ENCODE data around the gene SLCO3A1. TPM values are rescaled to one million over a fixed set of nuclear protein-coding genes. Genes with fewer than 3 reads are reported as not detected.

SLCO3A1 gene
- total RNA-seq, 1 donor, result 5.4 TPM

- Histone ChIP-seq H3K9me3 (ENCODE audit: low read depth, low read length) (no peaks in the 10 kb centered on the region), H3K79me2 (ENCODE audit: insufficient read depth, low read length) (peaks cover 32% of the 10 kb centered on the region), H3K4me3 (ENCODE audit: insufficient read depth, low read length) (no peak overlapping the region), H3K27ac (ENCODE audit: low read depth, low read length) (no peak overlapping the region), H3K4me2 (ENCODE audit: insufficient read depth, low read length) (no peak overlapping the region), H2AFZ (ENCODE audit: low read length) (no peak overlapping the region), H3K27me3 (ENCODE audit: insufficient read depth, low read length) (no peaks in the 10 kb centered on the region), H3K4me1 (ENCODE audit: insufficient read depth, low read length) (peaks cover 24% of the 10 kb centered on the region), H3K36me3 (ENCODE audit: insufficient read depth, low read length) (no peaks in the 10 kb centered on the region), H4K20me1 (ENCODE audit: insufficient read depth, low read length) (no peaks in the 10 kb centered on the region)
- no peak for DNase-seq (ENCODE audit: insufficient read length, low spot score, missing footprints)
- no peak for TF ChIP-seq CTCF (IDR thresholded peaks at IDR 0.05; ENCODE audit: extremely low read depth, low read depth, low read length)
Measured at GRCh38 chr15:91862891-91863504, 9.5 kb downstream of the SLCO3A1 start.

- H3K4me3 ChIP-seq (ENCODE audit: insufficient read depth, low read length), result no peak overlapping the region
- no peaks in the 10 kb centered on the region for H3K9me3 ChIP-seq (ENCODE audit: low read depth, low read length)
- H3K4me2 ChIP-seq (ENCODE audit: insufficient read depth, low read length), result no peak overlapping the region
- no peak overlapping the region for H3K27ac ChIP-seq (ENCODE audit: low read depth, low read length)
- no peaks in the 10 kb centered on the region for H3K27me3 ChIP-seq (ENCODE audit: insufficient read depth, low read length)
- no peak for DNase-seq (ENCODE audit: insufficient read length, low spot score, missing footprints)
- H2AFZ ChIP-seq (ENCODE audit: low read length), result no peak overlapping the region
- H4K20me1 ChIP-seq (ENCODE audit: insufficient read depth, low read length), result no peaks in the 10 kb centered on the region
- peaks cover 29% of the 10 kb centered on the region for H3K4me1 ChIP-seq (ENCODE audit: insufficient read depth, low read length)
- peaks cover 32% of the 10 kb centered on the region for H3K79me2 ChIP-seq (ENCODE audit: insufficient read depth, low read length)
- no peaks in the 10 kb centered on the region for H3K36me3 ChIP-seq (ENCODE audit: insufficient read depth, low read length)
- TF ChIP-seq CTCF (IDR thresholded peaks at IDR 0.05; ENCODE audit: extremely low read depth, low read depth, low read length), result no peak
Measured at GRCh38 chr15:91863621-91864255, 10.2 kb downstream of the SLCO3A1 start.

DNA sequence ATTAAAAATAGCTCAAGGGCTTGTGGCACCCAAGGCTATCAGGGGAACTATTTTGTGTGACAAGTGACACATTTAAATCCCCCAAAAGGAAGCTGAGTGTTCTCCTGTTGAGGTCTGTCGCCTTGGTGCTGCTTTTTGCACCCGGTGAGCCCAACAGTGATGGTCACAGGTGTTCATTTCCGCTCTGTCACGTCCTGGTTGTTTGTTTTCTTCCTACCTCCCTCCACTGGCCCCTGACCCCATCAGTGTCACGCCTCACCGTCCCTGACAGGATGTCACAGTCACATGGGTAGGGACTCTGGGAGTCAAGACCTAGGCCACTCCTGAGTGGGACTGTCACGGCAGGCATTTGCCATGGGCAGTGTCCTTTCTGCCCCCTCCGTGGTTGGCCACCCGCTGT lies 11.2 kb downstream of the SLCO3A1 start:
- H3K36me3 ChIP-seq (ENCODE audit: insufficient read depth, low read length), result no peaks in the 10 kb centered on the region
- no peaks in the 10 kb centered on the region for H3K27me3 ChIP-seq (ENCODE audit: insufficient read depth, low read length)
- no peak overlapping the region for H3K27ac ChIP-seq (ENCODE audit: low read depth, low read length)
- no peak overlapping the region for H3K4me2 ChIP-seq (ENCODE audit: insufficient read depth, low read length)
- no peak for TF ChIP-seq CTCF (IDR thresholded peaks at IDR 0.05; ENCODE audit: extremely low read depth, low read depth, low read length)
- no peaks in the 10 kb centered on the region for H4K20me1 ChIP-seq (ENCODE audit: insufficient read depth, low read length)
- H3K79me2 ChIP-seq (ENCODE audit: insufficient read depth, low read length), result peaks cover 33% of the 10 kb centered on the region
- DNase-seq (ENCODE audit: insufficient read length, low spot score, missing footprints), result no peak
- H2AFZ ChIP-seq (ENCODE audit: low read length), result no peak overlapping the region
- no peak overlapping the region for H3K4me3 ChIP-seq (ENCODE audit: insufficient read depth, low read length)
- peaks cover 29% of the 10 kb centered on the region for H3K4me1 ChIP-seq (ENCODE audit: insufficient read depth, low read length)
- H3K9me3 ChIP-seq (ENCODE audit: low read depth, low read length), result no peaks in the 10 kb centered on the region

GRCh38 chr15:91865486-91865885 lies 12.0 kb downstream of the SLCO3A1 start:
- Histone ChIP-seq H3K27ac (ENCODE audit: low read depth, low read length) (peak overlapping the region; percentile 6), H3K79me2 (ENCODE audit: insufficient read depth, low read length) (peaks cover 30% of the 10 kb centered on the region), H3K4me2 (ENCODE audit: insufficient read depth, low read length) (no peak overlapping the region), H4K20me1 (ENCODE audit: insufficient read depth, low read length) (no peaks in the 10 kb centered on the region), H2AFZ (ENCODE audit: low read length) (peak overlapping the region; percentile 59), H3K4me3 (ENCODE audit: insufficient read depth, low read length) (no peak overlapping the region), H3K36me3 (ENCODE audit: insufficient read depth, low read length) (no peaks in the 10 kb centered on the region), H3K4me1 (ENCODE audit: insufficient read depth, low read length) (peaks cover 29% of the 10 kb centered on the region), H3K9me3 (ENCODE audit: low read depth, low read length) (no peaks in the 10 kb centered on the region), H3K27me3 (ENCODE audit: insufficient read depth, low read length) (no peaks in the 10 kb centered on the region)
- no peak for TF ChIP-seq CTCF (IDR thresholded peaks at IDR 0.05; ENCODE audit: extremely low read depth, low read depth, low read length)
- DNase-seq (ENCODE audit: insufficient read length, low spot score, missing footprints), result no peak
